ENCODE data around the gene SVBP. TPM values are rescaled to one million over a fixed set of nuclear protein-coding genes. Genes with fewer than 3 reads are reported as not detected.

Gene SVBP
- total and polyA plus RNA-seq, 2 of the 8 experiments (the other 6 are each of a cell fraction or from before 2014, with no cell fraction given) = 29.7 to 30.2 TPM

GRCh38 chr1:42784547-42784945 lies 32.7 kb downstream of the SVBP start:
- no peak overlapping the region for H3K4me3 ChIP-seq (ENCODE audit: extremely low read depth in 1 of 4, insufficient read depth in 2 of 4, low read depth in 3 of 4, low read length in 4 of 4)
- no peak for FAIRE-seq

More at GRCh38 chr1:42784547-42784945, 32.7 kb downstream of the SVBP start:
- no peaks in the 10 kb centered on the region for H3K23me2 ChIP-seq (ENCODE audit: low read depth, low read length)
- TF ChIP-seq BACH1 (IDR thresholded peaks at IDR 0.05; ENCODE audit: low read length) (no peak), CBX8 (IDR thresholded peaks at IDR 0.05; ENCODE audit: borderline replicate concordance, low read depth, low read length) (no peak), CBX5 (IDR thresholded peaks at IDR 0.05; ENCODE audit: low read depth, low read length) (no peak), ATF2 (IDR thresholded peaks at IDR 0.05; ENCODE audit: low read length) (no peak), FOSL1 (IDR thresholded peaks at IDR 0.05; ENCODE audit: insufficient read depth, low read depth, low read length) (no peak), MAX (IDR thresholded peaks at IDR 0.05) (no peak), NANOG (IDR thresholded peaks at IDR 0.05; ENCODE audit: insufficient read depth, low read depth, low read length, poor library complexity, severe bottlenecking) (no peak), ZNF274 (IDR thresholded peaks at IDR 0.05; ENCODE audit: borderline replicate concordance, extremely low read depth, low read length) (no peak)
- H3K4ac ChIP-seq (replicated peaks; ENCODE audit: insufficient read length, low read depth, low read length) = no peak overlapping the region
- H2BK15ac ChIP-seq (ENCODE audit: low read length) = no peak overlapping the region
- no peak overlapping the region for H4K5ac ChIP-seq (ENCODE audit: insufficient read length, low read depth, low read length)
- no peak overlapping the region for H2BK20ac ChIP-seq (ENCODE audit: low read length)
- H3K56ac ChIP-seq (replicated peaks; ENCODE audit: insufficient read length, low read depth, low read length) = no peak overlapping the region
- ChIA-PET CTCF (ENCODE audit: partially characterized antibody) (interaction anchor here (1.0 to 4.7 kb wide), 5 partner anchors 11 to 289 kb away, joined by 3 to 22 read pairs (median 4); no protein-coding TSS in a partner anchor), POLR2A (ENCODE audit: partially characterized antibody) (interaction anchor here (1.0 to 2.3 kb wide), 2 partner anchors 9 to 10 kb away, joined by 4 to 9 read pairs; no protein-coding TSS in a partner anchor)
- no peak for DNase-seq (ENCODE audit: low read depth in 1 of 2, low spot score in 2 of 2)
- 88% methylated on average over 18 of the region's 18 CpGs; no CpG with 5 or more reads in 1 of the 2 experiments for WGBS, 2 experiments (ENCODE audit: extremely low coverage in 1 of 2, insufficient coverage in 1 of 2, insufficient read length in 1 of 2, insufficient replicate concordance in 2 of 2, low coverage in 1 of 2, low lambda C conversion rate in 2 of 2, missing lambda C conversion rate in 1 of 2)
- H2BK12ac ChIP-seq (ENCODE audit: low read depth, low read length) = no peak overlapping the region
- H3K27me3 ChIP-seq (replicated peaks in 1 of 4; ENCODE audit: control insufficient read depth in 3 of 4, extremely low read depth in 1 of 4, insufficient read depth in 3 of 4, low read length in 3 of 4) = no peaks in the 10 kb centered on the region
- H3K27ac ChIP-seq (ENCODE audit: low read depth, low read length) = no peak overlapping the region
- H3K79me2 ChIP-seq (ENCODE audit: control insufficient read depth in 1 of 2, insufficient read depth in 2 of 2, low read length in 2 of 2) = no peaks in the 10 kb centered on the region
- H3K4me1 ChIP-seq (replicated peaks in 1 of 4; ENCODE audit: control insufficient read depth in 3 of 4, insufficient read depth in 4 of 4, low read length in 3 of 4) = peaks cover 0 to 8% (median under 1%) of the 10 kb centered on the region in 4 experiments; a peak in 2 of 7 replicates
- no peaks in the 10 kb centered on the region for H3K79me1 ChIP-seq (ENCODE audit: low read depth, low read length)
- H3K23ac ChIP-seq (ENCODE audit: insufficient read length) = no peak overlapping the region
- H2BK5ac ChIP-seq (ENCODE audit: low read depth, low read length) = no peak overlapping the region; the same call in 1 of the 2 replicates
- peaks cover 0 to 2% of the 10 kb centered on the region in 2 experiments for H4K20me1 ChIP-seq (replicated peaks in 1 of 2; ENCODE audit: control insufficient read depth in 1 of 2, insufficient read depth in 2 of 2, low read length in 2 of 2)
- H2AK5ac ChIP-seq (ENCODE audit: low read depth, low read length) = no peak overlapping the region
- no peaks in the 10 kb centered on the region for H3K9me3 ChIP-seq (ENCODE audit: insufficient read depth in 2 of 2, low read depth in 1 of 2, low read length in 1 of 2)
- no peak overlapping the region for H2BK120ac ChIP-seq (replicated peaks; ENCODE audit: low read depth, low read length)
- H4K91ac ChIP-seq (replicated peaks; ENCODE audit: insufficient read length, low read length) = no peak overlapping the region
- no peak overlapping the region for H2AFZ ChIP-seq (ENCODE audit: low read length)
- no peak overlapping the region for H3K9ac ChIP-seq (replicated peaks in 1 of 4; ENCODE audit: extremely low read depth in 1 of 4, low read depth in 3 of 4, low read length in 3 of 4)
- no peak overlapping the region for H3K14ac ChIP-seq (ENCODE audit: insufficient read length)
- no peak overlapping the region for H3K4me2 ChIP-seq (ENCODE audit: insufficient read depth in 1 of 2, low read depth in 2 of 2, low read length in 2 of 2)
- no peak overlapping the region; the same call in 1 of the 2 replicates for H4K8ac ChIP-seq (ENCODE audit: extremely low read depth, insufficient read depth, low read length)
- H3K18ac ChIP-seq (ENCODE audit: extremely low read depth, low read length) = no peak overlapping the region
- peaks cover 0 to 10% (median 3%) of the 10 kb centered on the region in 4 experiments; a peak in 3 of 8 replicates for H3K36me3 ChIP-seq (ENCODE audit: control insufficient read depth in 2 of 4, insufficient read depth in 4 of 4, low read length in 3 of 4)

All from H1 (cell line).